Amygdala (tissue), 56 donors: ENCODE measurements around the gene DHRS7B.
A peak's percentile ranks its signal among the peaks of the same experiment; 100 is the strongest.
"Not testable (repeated sequence)": the region's sequence is repeated elsewhere in the genome, so short reads cannot be mapped to it uniquely, and the experiment has no call there.

ENCODE experiments used
- DNase-seq, 56 donors: peaks; one replicate each; lab custom pipeline; 2025; lab: John Stamatoyannopoulos, UW

DHRS7B gene

GRCh38 chr17:21174713-21175112, 47.9 kb downstream of the DHRS7B start:
- DNase-seq: no peak

DNA sequence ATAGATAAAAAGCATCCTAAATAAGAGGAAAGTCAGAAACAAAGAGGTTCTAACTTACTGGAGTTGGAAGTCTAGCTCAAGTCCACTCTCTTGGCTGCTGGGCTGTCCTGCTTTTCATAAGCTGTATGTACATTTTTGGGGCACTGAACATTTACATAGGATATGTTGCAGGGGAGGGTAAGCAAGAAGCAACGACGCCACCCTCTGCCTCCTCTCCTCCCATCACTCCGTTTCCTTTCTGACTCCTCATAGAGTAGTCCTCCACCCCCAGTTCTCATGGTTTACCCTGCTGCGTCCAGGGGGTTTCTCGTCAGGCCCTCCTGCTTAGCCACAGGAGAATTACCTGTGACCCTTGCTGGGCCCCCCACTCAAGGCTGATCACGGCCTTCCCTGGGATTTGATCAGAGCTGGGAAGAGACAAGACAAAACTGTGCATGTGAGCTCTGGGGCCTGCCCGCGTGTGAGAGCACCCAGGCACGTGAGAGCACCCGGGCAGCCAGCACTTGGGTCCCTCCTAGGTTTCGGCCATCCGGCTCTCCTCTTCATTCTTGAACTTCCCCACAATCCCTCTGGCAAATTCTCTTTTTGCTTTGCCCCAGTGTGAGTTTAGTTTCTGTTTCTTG, 50.1 kb downstream of the DHRS7B start:
- no peak for DNase-seq

GRCh38 chr17:21177401-21177800, 50.6 kb downstream of the DHRS7B start:
- DNase-seq: no peak

DNA sequence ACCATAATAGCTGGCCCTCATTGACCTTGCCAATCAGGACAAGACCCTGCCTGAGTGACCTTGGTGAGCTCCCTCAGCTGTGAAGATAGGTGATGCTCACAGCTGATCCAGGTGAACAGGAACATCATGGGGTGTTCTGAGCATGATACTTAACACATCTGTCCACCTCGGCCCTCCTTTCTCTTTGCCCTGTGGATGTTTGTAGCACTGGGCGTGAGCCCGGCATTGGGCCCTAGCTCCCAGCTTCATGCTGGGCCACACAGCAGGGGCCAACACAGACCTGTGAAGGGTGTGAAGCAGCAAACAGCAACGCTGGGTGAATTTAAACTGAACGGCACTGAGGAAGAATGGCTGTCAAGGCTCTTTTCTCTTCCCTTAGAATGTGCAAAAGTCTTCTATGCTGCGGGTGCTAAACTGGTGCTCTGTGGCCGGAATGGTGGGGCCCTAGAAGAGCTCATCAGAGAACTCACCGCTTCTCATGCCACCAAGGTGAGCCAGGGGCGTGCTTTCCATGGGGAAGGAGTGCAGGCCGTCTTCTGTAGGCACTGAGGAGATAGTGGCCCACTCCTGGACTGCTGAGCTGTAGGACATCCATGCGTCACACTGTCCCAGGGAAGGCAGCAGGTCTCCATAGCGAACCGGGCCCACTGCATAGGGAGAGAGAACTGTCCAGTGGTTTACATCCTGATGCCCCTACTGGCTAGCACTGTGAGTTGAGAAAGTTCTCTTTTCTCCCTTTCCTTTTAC, 51.3 kb downstream of the DHRS7B start:
- no peak for DNase-seq

DNA sequence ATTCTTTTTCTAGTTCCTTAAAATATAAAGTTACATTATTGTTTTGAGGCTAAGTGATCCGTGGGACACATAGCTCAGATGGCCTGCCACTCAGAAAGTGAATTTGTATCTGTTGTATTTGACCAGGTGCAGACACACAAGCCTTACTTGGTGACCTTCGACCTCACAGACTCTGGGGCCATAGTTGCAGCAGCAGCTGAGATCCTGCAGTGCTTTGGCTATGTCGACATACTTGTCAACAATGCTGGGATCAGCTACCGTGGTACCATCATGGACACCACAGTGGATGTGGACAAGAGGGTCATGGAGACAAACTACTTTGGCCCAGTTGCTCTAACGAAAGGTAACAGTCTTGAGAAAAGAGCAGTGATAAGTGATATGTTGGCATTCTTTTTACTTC, 56.7 kb downstream of the DHRS7B start:
- no peak for DNase-seq

DNA sequence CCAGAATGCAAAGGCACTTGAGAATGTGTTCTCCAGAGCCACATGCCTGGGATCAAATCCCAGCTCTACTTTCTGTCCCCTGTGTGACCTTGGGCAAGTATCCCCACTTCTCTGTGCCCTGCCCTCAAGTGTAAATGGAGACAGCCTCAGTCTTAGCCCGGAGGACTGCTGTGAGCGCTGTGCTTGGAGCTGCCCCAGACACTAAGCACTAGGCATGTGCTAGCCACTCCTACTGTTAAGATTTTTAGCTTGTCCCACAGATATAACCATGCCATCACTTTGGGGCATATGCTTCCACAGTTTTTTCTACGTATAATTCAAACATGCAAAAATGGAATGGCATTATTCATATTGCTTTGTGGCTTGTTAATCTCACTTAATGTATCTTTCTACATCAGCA, 57.8 kb downstream of the DHRS7B start:
- DNase-seq: no peak

DNA sequence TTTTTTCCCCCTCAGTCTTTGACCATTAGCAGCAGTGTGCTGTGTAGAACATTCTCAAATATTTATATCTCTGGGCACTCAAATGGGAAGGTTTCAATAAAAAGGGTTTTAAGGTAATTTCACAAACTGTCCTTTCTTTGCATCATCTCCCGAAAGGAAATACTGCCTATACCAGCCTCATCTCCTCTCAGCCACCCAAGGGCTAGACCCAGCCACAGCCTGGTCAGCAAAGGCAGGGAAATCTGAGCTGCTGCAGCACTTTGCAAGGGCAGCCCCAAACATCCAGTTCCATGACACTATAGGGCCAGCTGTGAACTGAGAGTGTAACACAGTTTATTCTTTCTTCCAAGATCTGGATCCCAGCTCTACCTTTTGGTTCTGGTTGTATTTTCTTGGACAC, 58.3 kb downstream of the DHRS7B start:
- DNase-seq: no peak

DNA sequence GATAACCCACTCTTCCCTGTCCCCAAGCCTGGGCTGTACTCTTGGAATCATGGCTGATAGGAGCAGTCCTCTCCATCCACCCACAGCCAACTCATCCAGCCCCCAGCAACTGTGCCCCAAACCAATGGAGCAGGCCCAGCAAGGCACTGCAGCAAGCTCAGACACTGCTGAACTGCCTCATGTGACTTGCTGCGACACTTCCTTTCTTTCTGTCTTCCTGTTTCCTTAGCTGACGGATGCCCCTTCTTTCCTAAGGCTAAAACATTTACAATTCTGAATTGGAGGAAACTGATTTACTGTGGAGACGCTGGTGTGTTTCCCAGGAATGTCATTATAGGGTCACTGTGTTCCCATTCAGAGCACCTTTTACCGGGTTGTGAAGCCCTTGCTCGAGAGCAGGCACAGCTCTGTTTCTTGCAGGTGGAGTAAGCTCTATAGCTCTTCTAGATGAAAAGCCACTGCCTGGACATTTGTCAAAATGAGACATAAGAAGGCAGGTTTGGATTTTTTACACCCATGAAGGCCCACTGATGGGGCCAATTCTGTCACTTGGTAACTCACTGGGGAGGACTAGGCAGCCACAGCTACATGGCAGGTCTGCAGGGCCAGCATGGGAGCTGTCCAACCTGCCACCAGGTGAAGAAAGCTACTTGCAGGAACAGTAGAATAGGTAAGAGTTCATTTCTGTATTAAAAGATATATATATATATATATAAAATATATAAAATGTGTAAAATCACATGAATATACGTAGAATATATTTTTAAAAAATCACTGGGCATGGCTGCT, 59.8 kb downstream of the DHRS7B start:
- DNase-seq: no peak

- no peak for DNase-seq
Observed at GRCh38 chr17:21189361-21189760, 62.6 kb downstream of the DHRS7B start.

- DNase-seq: no peak
Observed at GRCh38 chr17:21190078-21190477, 63.3 kb downstream of the DHRS7B start.

DNA sequence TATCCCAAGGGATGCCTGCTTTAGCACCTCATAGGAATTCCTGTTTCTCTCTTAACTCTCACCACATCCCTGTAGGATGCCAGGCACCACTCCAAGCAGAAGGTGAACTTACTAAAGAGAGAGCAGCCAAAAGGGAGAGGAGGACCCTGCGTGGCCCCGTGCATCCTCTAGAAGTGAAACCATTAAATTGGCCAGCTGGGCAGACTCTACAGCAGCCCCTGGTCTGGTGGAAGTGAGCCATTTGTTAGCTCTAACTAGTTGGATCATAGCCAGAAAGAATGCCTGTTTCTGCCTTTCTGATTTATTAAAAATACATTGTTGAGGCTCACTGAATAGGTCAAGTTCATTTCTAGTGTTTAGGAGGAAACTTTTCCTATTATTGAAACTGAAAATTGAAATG, 64.9 kb downstream of the DHRS7B start:
- no peak for DNase-seq

DNA sequence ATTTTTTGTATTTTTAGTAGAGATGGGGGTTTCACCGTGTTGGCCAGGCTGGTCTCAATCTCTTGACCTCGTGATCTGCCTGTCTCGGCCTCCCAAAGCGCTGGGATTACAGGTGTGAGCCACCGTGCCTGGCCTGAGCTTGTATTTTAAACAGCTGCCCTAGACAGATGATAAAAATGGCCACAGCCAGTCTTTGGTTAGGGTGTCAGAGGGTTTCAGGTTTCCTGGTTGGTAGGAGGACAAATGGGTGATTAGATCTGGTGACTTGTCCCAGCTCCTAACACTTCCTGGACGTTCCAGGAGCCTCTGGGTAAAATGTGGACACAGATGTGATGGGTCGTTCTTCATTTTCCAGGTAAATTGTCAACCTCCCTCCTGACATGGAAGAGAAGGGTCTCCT, 65.7 kb downstream of the DHRS7B start:
- not testable (repeated sequence) for DNase-seq

DNA sequence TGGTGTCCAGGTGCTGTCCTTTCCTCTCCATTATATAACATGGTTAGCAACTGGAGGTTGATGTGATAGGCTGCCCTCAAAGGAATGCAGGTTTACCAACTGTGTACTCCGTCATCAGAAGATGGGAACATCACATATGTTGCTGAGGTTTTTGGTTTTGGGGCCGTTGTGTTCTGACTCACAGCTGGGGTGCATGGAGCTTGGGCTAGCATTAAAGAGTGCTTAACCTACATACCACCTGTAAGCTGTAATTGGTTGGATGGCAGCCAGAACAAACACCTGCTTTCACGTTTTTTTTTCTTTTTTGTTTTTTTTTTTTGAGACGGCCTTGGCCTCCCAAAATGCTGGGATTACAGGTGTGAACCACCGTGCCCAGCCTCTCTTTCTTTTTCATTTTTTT, 66.3 kb downstream of the DHRS7B start:
- no peak for DNase-seq

DNA sequence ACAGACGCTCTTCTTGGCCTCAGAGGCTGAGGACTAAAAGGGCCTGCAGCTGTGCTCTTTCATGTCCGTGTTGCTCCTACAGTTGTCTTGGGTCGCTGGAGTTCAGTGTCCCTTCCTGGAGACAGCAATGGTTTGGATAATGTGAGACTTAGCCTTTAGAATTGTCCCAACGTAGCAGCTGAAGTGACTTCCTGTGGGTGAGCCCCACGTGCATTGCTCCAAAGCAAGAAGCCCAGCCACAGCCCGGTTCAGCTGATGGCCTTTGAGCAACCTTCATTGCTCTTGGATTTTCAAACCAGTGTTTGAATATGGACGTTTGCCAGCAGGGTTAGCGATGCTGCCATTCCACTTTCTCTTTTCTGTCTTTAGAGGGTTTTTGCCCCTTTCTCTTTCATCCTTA, 67.5 kb downstream of the DHRS7B start:
- DNase-seq: no peak

DNA sequence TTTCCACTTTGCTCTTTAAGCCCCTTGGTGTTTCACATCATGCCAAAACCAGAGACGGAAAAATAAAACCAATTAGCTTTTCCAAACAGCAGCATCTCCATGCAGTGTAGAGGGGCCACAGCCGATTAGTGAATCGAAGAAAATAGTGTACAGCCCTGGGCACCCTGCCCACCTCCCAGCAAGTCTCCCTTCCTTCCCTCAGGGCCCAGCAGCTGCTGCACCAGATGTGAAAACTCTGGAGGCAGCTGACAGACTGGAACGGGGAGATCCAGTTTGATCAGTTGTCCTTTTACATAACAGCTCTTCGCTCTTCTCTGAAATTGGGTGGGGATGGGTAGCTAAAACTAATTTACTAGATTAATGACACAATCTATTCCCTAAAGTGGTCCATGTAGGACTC, 67.9 kb downstream of the DHRS7B start:
- DNase-seq: peak in 7 of 56 donors; percentile 5 to 26 (median 18)

GRCh38 chr17:21196126-21196525, 69.4 kb downstream of the DHRS7B start:
- DNase-seq: no peak

- no peak for DNase-seq
Observed at GRCh38 chr17:21198411-21198810, 71.6 kb downstream of the DHRS7B start.

DNA sequence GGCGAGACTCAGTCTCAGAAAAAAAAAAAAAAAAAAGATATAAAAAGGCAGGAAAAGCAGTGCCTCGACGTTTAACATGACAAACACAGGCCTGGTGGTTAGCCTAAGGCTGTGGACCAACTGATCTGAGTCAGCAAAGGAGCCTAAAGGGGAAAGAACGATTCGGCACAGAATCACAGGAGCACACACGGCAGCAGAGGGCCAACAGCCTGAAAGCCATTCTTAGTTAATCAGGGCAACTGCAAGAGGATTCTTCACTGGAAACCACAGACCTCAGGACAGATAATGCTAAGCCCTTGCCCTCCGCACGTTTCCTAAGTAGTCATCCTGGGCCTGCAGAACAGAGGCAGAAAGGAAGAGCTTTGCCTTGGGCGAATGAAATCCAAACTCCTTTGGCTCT, 72.5 kb downstream of the DHRS7B start:
- no peak for DNase-seq

GRCh38 chr17:21199856-21200255, 73.1 kb downstream of the DHRS7B start:
- DNase-seq: no peak

DNA sequence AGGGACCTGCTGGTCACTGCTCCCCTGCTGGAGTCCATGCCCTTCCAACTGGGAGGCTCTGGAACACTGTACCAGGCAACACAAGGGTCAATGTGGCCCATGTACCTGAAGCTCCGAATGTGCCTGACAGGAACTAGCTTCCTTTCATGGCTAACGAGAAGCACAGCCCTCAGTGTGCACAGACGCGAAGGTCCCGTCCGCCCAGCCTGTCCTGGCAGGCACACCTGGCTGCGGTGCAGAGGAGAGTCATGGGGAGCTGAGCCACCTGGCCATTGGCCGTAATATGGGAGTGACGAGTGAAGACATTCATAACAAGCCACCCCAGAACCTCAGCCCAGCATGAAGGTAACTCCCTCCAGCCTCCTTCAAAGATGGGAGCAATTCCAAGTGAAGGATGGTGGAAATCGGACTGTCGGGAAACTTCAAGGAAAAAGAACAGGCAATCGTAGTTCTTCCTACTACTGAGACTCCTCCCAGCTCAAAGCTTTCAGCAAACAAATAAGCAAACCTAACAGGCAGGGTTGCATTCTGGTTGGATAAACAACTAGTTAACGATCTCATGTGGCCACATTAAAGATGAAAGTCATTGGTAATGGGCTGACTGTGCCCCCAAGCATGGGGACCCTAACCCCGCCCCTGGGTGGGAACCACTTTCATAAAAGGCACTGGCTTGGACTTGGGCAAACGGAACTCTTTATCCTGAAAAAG, 74.0 kb downstream of the DHRS7B start:
- DNase-seq: no peak

- DNase-seq: no peak
Observed at GRCh38 chr17:21201298-21201595, 74.5 kb downstream of the DHRS7B start.
